IMR-90 (cell line): ENCODE data around the gene C12orf75.

Experiments used
- NFE2L2 ChIP-seq: fragments of 150-350 bp; IDR thresholded peaks from 2 replicates; pipeline ENCODE4 v1.6.1; 2016; ENCODE audit warnings: low read depth, mild to moderate bottlenecking, low read length
- POLR2A ChIP-seq: IDR thresholded peaks from 2 replicates; pipeline ENCODE4 v1.6.1; 2012; ENCODE audit warnings: mild to moderate bottlenecking, low read depth, low read length
- RCOR1 ChIP-seq: IDR thresholded peaks from 2 replicates; pipeline ENCODE4 v1.6.1; 2012; ENCODE audit warnings: mild to moderate bottlenecking, low read length, improper control_type of control experiment; ENCODE audit not compliant: insufficient replicate concordance
- TF ChIP-seq, protein P1 (sequence below): conservative IDR thresholded peaks from 2 replicates; pipeline ENCODE4 v1.5.1; 2012; ENCODE audit warnings: mild to moderate bottlenecking, low read depth, low read length, improper control_type of control experiment

DNA sequence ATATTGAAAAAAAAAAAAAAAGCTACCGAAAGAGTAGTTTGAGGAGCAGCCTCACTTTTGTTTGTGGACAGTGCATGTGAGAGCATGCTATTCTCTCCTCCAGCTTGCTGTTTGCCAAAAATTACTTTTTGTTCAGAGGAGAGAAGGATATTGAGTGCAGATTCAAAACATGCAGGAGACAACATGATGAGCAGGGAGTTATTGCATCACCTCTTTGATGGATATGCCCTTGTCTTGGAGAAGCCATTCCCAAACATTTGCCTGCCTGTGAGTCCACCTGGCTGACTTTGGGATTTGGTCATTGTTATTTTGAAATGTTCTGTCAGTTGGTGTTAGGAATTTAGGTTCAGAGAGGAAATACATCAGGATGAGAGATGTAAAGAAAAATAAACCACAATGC lies 2.4 kb downstream of the C12orf75 start:
- TF ChIP-seq, protein P1, sequence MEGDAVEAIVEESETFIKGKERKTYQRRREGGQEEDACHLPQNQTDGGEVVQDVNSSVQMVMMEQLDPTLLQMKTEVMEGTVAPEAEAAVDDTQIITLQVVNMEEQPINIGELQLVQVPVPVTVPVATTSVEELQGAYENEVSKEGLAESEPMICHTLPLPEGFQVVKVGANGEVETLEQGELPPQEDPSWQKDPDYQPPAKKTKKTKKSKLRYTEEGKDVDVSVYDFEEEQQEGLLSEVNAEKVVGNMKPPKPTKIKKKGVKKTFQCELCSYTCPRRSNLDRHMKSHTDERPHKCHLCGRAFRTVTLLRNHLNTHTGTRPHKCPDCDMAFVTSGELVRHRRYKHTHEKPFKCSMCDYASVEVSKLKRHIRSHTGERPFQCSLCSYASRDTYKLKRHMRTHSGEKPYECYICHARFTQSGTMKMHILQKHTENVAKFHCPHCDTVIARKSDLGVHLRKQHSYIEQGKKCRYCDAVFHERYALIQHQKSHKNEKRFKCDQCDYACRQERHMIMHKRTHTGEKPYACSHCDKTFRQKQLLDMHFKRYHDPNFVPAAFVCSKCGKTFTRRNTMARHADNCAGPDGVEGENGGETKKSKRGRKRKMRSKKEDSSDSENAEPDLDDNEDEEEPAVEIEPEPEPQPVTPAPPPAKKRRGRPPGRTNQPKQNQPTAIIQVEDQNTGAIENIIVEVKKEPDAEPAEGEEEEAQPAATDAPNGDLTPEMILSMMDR: no peak
- no peak for TF ChIP-seq RCOR1
- no peak for TF ChIP-seq POLR2A
- no peak for TF ChIP-seq NFE2L2
